ENCODE measurements around the gene CHAC2.

DNA sequence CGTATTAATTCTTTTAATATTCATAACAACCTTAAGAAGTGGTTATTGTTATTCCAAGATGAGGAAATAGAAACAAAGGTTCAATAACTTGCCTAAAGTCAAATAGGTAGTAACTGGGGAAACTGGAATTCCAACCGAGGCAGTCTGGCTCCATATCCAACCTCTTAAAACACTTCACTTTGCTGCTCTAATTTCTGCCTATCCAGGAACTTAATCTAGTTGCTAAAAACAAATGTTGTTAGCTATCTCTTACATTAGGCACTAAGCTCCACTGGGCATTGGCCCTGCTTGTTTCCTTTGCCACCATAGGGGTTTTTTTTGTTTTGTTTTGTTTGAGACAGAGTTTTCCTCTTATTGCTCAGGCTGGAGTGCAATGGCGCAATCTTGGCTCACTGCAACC, 44.0 kb downstream of the CHAC2 start:
- no peak for TF ChIP-seq POLR2A (IDR thresholded peaks at IDR 0.05)
- TF ChIP-seq, protein P1, sequence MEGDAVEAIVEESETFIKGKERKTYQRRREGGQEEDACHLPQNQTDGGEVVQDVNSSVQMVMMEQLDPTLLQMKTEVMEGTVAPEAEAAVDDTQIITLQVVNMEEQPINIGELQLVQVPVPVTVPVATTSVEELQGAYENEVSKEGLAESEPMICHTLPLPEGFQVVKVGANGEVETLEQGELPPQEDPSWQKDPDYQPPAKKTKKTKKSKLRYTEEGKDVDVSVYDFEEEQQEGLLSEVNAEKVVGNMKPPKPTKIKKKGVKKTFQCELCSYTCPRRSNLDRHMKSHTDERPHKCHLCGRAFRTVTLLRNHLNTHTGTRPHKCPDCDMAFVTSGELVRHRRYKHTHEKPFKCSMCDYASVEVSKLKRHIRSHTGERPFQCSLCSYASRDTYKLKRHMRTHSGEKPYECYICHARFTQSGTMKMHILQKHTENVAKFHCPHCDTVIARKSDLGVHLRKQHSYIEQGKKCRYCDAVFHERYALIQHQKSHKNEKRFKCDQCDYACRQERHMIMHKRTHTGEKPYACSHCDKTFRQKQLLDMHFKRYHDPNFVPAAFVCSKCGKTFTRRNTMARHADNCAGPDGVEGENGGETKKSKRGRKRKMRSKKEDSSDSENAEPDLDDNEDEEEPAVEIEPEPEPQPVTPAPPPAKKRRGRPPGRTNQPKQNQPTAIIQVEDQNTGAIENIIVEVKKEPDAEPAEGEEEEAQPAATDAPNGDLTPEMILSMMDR (IDR thresholded peaks at IDR 0.05) = no peak
